Neuron (in vitro differentiated cells): ENCODE measurements around the gene IWS1.

Source experiments
- H2AFZ ChIP-seq: one replicate; pipeline ENCODE4 v1.6.1; 2013; ENCODE audit warnings: low read depth, mild to moderate bottlenecking, inconsistent platforms, low read length, moderate library complexity
- H3K27me3 ChIP-seq: one replicate; pipeline ENCODE4 v1.6.1; 2013; ENCODE audit warnings: low read length; ENCODE audit not compliant: insufficient read depth
- H3K36me3 ChIP-seq: one replicate; pipeline ENCODE4 v1.6.1; 2013; ENCODE audit warnings: low read length; ENCODE audit not compliant: insufficient read depth
- H3K4me1 ChIP-seq: one replicate; pipeline ENCODE4 v1.6.1; 2013; ENCODE audit warnings: low read length; ENCODE audit not compliant: insufficient read depth
- H3K4me3 ChIP-seq: 2 replicates; pipeline ENCODE4 v1.5.1; 2013; ENCODE audit warnings: mild to moderate bottlenecking, low read length, moderate library complexity
- H3K9me3 ChIP-seq: one replicate; pipeline ENCODE4 v1.6.1; 2013; ENCODE audit warnings: low read length

IWS1 gene

GRCh38 chr2:127514485-127514884, 11.8 kb downstream of the IWS1 start:
- Histone ChIP-seq H3K4me3 (no peak overlapping the region), H2AFZ (no peak overlapping the region), H3K9me3 (no peaks in the 10 kb centered on the region), H3K4me1 (no peaks in the 10 kb centered on the region), H3K36me3 (peaks cover 46% of the 10 kb centered on the region), H3K27me3 (no peaks in the 10 kb centered on the region)

DNA sequence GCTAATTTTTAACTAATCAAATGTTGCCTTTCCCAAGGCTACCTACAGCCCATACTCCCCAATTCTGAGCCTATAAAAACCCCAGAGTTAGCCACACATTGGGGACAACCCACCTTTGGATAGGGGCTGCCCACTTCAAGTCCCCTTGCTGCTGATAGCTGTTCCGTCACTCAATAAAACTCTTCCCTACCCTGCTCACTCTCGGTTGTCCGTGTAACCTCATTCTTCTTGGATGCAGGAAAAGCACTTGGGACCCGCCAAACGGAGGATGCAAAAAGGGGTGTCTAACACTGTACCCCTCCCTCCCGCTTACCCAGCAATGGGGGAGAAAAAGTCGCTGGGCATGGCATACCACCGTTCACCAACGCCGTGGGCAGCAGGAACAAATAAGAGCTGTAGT, 12.2 kb downstream of the IWS1 start:
- Histone ChIP-seq H3K36me3 (peaks cover 45% of the 10 kb centered on the region), H3K4me1 (no peaks in the 10 kb centered on the region), H2AFZ (no peak overlapping the region)

DNA sequence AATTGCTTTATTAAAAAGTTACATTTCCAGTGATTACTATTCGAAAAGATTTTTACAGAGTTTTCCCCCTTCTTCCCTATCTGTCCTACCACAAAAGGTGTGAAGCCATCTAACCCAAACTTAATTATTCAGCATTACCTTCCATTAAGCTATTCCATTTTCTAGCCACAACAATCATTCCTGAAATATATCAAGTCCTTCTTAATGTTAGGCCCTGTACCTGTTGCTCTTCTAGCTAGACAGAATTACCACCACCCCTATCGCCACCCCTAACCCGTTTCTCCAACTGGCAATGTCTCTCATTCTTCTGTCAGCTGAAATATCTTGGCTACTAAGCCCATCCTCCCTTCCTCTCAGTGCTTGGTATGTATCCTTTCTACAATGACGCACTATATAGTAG, 13.9 kb downstream of the IWS1 start:
- Histone ChIP-seq H3K27me3 (no peaks in the 10 kb centered on the region), H3K4me1 (no peaks in the 10 kb centered on the region), H3K36me3 (peaks cover 34% of the 10 kb centered on the region), H2AFZ (no peak overlapping the region), H3K9me3 (no peaks in the 10 kb centered on the region), H3K4me3 (no peak overlapping the region)

More for the DNA sequence above, 12.2 kb downstream of the IWS1 start:
- no peak overlapping the region for H3K4me3 ChIP-seq
- H3K9me3 ChIP-seq: no peaks in the 10 kb centered on the region
- H3K27me3 ChIP-seq: no peaks in the 10 kb centered on the region

DNA sequence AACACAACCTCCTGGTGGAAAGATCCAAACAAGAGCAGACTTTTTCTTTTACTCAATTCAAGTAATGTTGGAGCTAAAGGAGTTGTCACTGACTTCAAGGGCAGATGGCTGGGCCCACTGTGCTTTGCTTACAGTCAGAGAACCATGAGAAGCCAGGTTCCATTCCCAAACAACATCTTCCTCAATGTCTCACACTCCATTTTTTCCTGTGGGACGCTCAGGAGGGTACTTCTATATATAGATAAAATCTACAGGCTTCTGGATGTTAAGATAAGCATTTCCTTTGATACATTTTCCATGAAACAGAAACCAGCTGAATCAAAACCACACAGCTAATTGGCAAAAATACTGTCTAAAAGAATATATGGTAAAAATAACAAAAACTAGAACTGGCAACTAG, 14.4 kb downstream of the IWS1 start:
- Histone ChIP-seq H3K9me3 (no peaks in the 10 kb centered on the region), H3K36me3 (peaks cover 32% of the 10 kb centered on the region), H2AFZ (no peak overlapping the region), H3K4me1 (no peaks in the 10 kb centered on the region), H3K4me3 (no peak overlapping the region), H3K27me3 (no peaks in the 10 kb centered on the region)

GRCh38 chr2:127511090-127511695, 15.1 kb downstream of the IWS1 start:
- H3K4me3 ChIP-seq: no peak overlapping the region
- no peak overlapping the region for H2AFZ ChIP-seq
- no peaks in the 10 kb centered on the region for H3K27me3 ChIP-seq
- H3K9me3 ChIP-seq: no peaks in the 10 kb centered on the region
- H3K4me1 ChIP-seq: no peaks in the 10 kb centered on the region
- peaks cover 26% of the 10 kb centered on the region for H3K36me3 ChIP-seq

GRCh38 chr2:127510073-127510472, 16.2 kb downstream of the IWS1 start:
- no peaks in the 10 kb centered on the region for H3K9me3 ChIP-seq
- no peaks in the 10 kb centered on the region for H3K27me3 ChIP-seq

GRCh38 chr2:127508631-127509034, 17.7 kb downstream of the IWS1 start:
- no peaks in the 10 kb centered on the region for H3K4me1 ChIP-seq
- no peak overlapping the region for H3K4me3 ChIP-seq
- H3K27me3 ChIP-seq: no peaks in the 10 kb centered on the region
- H2AFZ ChIP-seq: no peak overlapping the region
- no peaks in the 10 kb centered on the region for H3K9me3 ChIP-seq
- H3K36me3 ChIP-seq: peaks cover 26% of the 10 kb centered on the region

More at GRCh38 chr2:127510073-127510472, 16.2 kb downstream of the IWS1 start:
- Histone ChIP-seq H3K4me1 (no peaks in the 10 kb centered on the region), H3K36me3 (peaks cover 21% of the 10 kb centered on the region), H2AFZ (no peak overlapping the region), H3K4me3 (no peak overlapping the region)

GRCh38 chr2:127508023-127508630, 18.2 kb downstream of the IWS1 start:
- Histone ChIP-seq H3K9me3 (no peaks in the 10 kb centered on the region), H3K4me3 (no peak overlapping the region), H2AFZ (no peak overlapping the region), H3K27me3 (no peaks in the 10 kb centered on the region), H3K4me1 (no peaks in the 10 kb centered on the region), H3K36me3 (peaks cover 31% of the 10 kb centered on the region)

- no peaks in the 10 kb centered on the region for H3K4me1 ChIP-seq
- no peaks in the 10 kb centered on the region for H3K9me3 ChIP-seq
- H2AFZ ChIP-seq: no peak overlapping the region
- H3K36me3 ChIP-seq: peaks cover 40% of the 10 kb centered on the region
- H3K27me3 ChIP-seq: no peaks in the 10 kb centered on the region
- no peak overlapping the region for H3K4me3 ChIP-seq
These were observed 19.8 kb downstream of the IWS1 start for GRCh38 chr2:127506510-127506909.

DNA sequence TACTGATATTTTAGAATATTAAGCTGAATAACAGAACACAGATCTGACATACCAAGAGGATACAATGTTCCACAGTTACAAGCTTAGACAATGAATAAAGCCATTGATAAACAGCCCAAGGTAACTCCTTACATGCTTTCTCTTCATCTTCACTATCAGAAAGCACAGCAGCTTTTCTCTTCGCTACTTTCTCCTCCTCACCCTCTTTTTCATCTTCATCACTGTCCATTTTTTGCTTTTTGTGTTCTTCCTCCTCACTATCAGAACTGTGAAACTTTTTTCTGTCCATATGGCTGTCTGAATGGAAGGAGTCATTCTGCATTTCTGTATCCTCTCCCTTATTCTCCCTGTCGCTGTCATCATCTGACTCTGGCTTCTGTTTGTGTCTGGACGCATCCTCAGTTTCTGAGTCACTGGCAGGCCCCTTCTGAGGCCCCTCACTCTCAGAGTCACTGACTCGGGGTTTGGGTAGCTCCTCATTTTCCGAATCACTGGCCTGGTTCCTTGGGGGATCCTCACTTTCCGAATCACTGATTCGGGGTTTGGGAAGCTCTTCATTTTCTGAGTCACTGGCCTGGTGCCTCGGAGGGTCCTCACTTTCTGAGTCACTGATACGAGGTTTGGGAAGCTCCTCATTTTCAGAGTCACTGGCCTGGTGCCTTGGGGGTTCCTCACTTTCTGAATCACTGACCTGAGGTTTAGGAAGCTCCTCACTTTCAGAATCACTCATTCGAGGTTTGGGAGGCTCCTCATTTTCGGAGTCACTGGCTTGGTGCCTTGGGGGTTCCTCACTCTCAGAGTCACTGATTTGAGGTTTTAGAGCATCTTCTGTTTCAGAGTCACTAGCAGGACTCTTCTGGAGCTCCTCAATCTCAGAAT, 21.5 kb downstream of the IWS1 start:
- H3K27me3 ChIP-seq: no peaks in the 10 kb centered on the region
- no peak overlapping the region for H2AFZ ChIP-seq
- no peaks in the 10 kb centered on the region for H3K9me3 ChIP-seq
- peaks cover 57% of the 10 kb centered on the region for H3K36me3 ChIP-seq
- H3K4me3 ChIP-seq: no peak overlapping the region
- H3K4me1 ChIP-seq: no peaks in the 10 kb centered on the region

DNA sequence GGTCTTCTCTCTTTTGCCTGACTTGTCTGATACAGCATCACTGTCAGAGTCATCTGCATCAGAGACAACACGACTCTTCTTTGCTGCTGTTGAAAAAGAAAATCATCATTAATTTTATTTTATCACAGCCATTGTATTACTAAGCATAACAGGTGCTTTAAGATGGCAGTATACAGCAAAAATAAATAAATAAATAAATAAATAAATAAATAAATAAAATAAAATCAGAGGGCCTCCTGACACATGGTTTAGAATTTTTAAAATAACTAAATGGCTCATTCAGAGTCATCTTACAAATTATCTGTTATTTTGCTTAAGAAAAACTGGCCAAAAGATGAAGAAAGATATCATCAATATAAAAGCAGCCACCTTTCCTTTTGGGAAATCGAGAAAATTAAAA, 22.8 kb downstream of the IWS1 start:
- H3K4me3 ChIP-seq: no peak overlapping the region
- H3K36me3 ChIP-seq: peaks cover 68% of the 10 kb centered on the region
- no peaks in the 10 kb centered on the region for H3K27me3 ChIP-seq
- H2AFZ ChIP-seq: no peak overlapping the region
- no peaks in the 10 kb centered on the region for H3K4me1 ChIP-seq
- H3K9me3 ChIP-seq: no peaks in the 10 kb centered on the region

- no peaks in the 10 kb centered on the region for H3K9me3 ChIP-seq
- no peak overlapping the region for H2AFZ ChIP-seq
- no peaks in the 10 kb centered on the region for H3K4me1 ChIP-seq
- H3K27me3 ChIP-seq: no peaks in the 10 kb centered on the region
- H3K36me3 ChIP-seq: peaks cover 86% of the 10 kb centered on the region
- H3K4me3 ChIP-seq: no peak overlapping the region
These were observed 27.9 kb downstream of the IWS1 start for GRCh38 chr2:127498386-127498785.

DNA sequence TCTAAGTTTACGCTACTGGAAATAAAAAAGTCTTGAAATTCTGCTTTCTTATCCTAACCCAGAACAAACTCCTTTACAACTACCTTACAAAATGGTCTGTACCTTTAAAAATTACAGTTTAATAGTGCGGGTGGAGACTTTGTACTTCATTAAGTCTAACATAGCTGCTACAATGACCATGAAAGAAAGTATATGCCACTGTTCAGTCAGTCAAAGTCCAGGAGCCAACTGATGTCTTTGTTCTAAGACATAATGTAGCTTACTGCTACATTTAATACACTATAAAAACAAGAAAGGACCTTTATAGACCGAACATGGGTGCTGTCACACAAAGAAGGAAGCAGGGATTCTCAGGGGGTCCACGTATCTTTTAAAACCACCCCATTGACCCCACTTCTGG, 36.0 kb downstream of the IWS1 start:
- H3K27me3 ChIP-seq: no peaks in the 10 kb centered on the region
- H3K36me3 ChIP-seq: peaks cover 90% of the 10 kb centered on the region
- H3K4me3 ChIP-seq: no peak overlapping the region
- no peaks in the 10 kb centered on the region for H3K4me1 ChIP-seq
- H2AFZ ChIP-seq: no peak overlapping the region
- no peaks in the 10 kb centered on the region for H3K9me3 ChIP-seq
